K562 (cell line): ENCODE results near the gene RAPGEFL1. TPM values are rescaled to one million over a fixed set of nuclear protein-coding genes. Genes with fewer than 3 reads are reported as not detected.

Experiments used
- ATAC-seq: fragments of 200-7000 bp; cut with Tn5 transposase; 3 replicates; pipeline ENCODE4 v1.9.1; 2020; ENCODE audit warnings: moderate library complexity
- BruUV-seq: library from RNA; stranded (reverse); fragments of 400-500 nt; replicated peaks from 2 replicates; lab custom pipeline; 2021; lab: Mats Ljungman, UMichigan
- CTCF ChIA-PET: fragments of 300-600 bp; formaldehyde crosslinking; extraction: SDS; loops from one replicate; lab custom pipeline; 2021; ENCODE audit warnings: low intra/inter-chr PET ratio; lab: Yijun Ruan, JAX
- POLR2A ChIA-PET: fragments of 300-600, 350-650 bp; sonication (Branson Sonifier 250); formaldehyde crosslinking; extraction: SDS; loops from one replicate; lab custom pipeline; 2021; ENCODE audit warnings: antibody characterized with exemption, inconsistent platforms; lab: Yijun Ruan, JAX
- DNase-seq, 4 experiments: peaks; one replicate each; pipeline versions ENCODE4 v3.0.0 to v3.0.0-alpha.2; 2011 to 2018; ENCODE audit warnings: low spot score in 3 of 4, mixed read lengths in 3 of 4; ENCODE audit errors: extremely low read depth in 1 of 4
- FAIRE-seq: peaks from 2 replicates; lab custom pipeline; 2011; peaks lifted over from hg19 to GRCh38; lab: Jason Lieb, UNC
- H2AFZ ChIP-seq: 2 replicates; pipeline ENCODE4 v1.6.0; 2011; ENCODE audit warnings: low read depth, low read length, control low read depth, inconsistent platforms
- H3K27ac ChIP-seq: fragments of 200-600 bp; 3 replicates; pipeline ENCODE4 v1.8.0; 2011; ENCODE audit warnings: low read depth, mild to moderate bottlenecking, control low read depth, inconsistent platforms, low read length, moderate library complexity, mixed read lengths; ENCODE audit errors: extremely low read depth
- H3K27me3 ChIP-seq, 2 experiments: fragments of 300-600 bp in 1 of 2; 2 replicates in 1 of 2; 3 replicates in 1 of 2; pipeline versions ENCODE4 v1.6.0 to v1.8.0; 2011; ENCODE audit warnings: inconsistent platforms in 2 of 2, low read length in 2 of 2, mild to moderate bottlenecking in 1 of 2, mixed read lengths in 1 of 2, moderate library complexity in 1 of 2; ENCODE audit not compliant: control insufficient read depth in 2 of 2, insufficient read depth in 2 of 2
- H3K36me3 ChIP-seq: fragments of 300-600 bp; 3 replicates; pipeline ENCODE4 v1.8.0; 2011; ENCODE audit warnings: mild to moderate bottlenecking, low read length, inconsistent platforms; ENCODE audit not compliant: control insufficient read depth, insufficient read depth
- H3K4me1 ChIP-seq, 2 experiments: fragments of 200-600 bp in 1 of 2; replicated peaks in 1 of 2; 2 replicates in 1 of 2; 3 replicates in 1 of 2; pipeline versions ENCODE4 v1.5.1 to v1.8.0; 2011; ENCODE audit warnings: inconsistent platforms in 2 of 2, low read length in 2 of 2, mild to moderate bottlenecking in 1 of 2, mixed read lengths in 1 of 2, moderate library complexity in 1 of 2; ENCODE audit not compliant: control insufficient read depth in 2 of 2, insufficient read depth in 2 of 2
- H3K4me2 ChIP-seq: 2 replicates; pipeline ENCODE4 v1.6.1; 2011; ENCODE audit warnings: low read length, control low read depth, inconsistent platforms, mixed read lengths; ENCODE audit not compliant: insufficient read depth
- H3K4me3 ChIP-seq: fragments of 200-600 bp; sonication (generic), shearing (Covaris generic); 2 replicates; pipeline ENCODE4 v1.5.1; 2016; ENCODE audit warnings: control low read depth, inconsistent platforms
- H3K79me2 ChIP-seq: fragments of 200-600 bp; 3 replicates; pipeline ENCODE4 v1.8.0; 2011; ENCODE audit warnings: low read length, inconsistent platforms; ENCODE audit not compliant: control insufficient read depth, insufficient read depth
- H3K9ac ChIP-seq, 2 experiments: 2 replicates each; pipeline versions ENCODE4 v1.6.0 to v1.6.1; 2011; ENCODE audit warnings: low read depth in 2 of 2, low read length in 2 of 2, control low read depth in 1 of 2, inconsistent platforms in 1 of 2, mild to moderate bottlenecking in 1 of 2, mixed read lengths in 1 of 2; ENCODE audit not compliant: insufficient read depth in 1 of 2
- H3K9me1 ChIP-seq: one replicate; pipeline ENCODE4 v1.6.0; 2011; ENCODE audit warnings: inconsistent platforms, mild to moderate bottlenecking, low read length, moderate library complexity; ENCODE audit not compliant: control insufficient read depth, insufficient read depth
- H3K9me3 ChIP-seq: replicated peaks from 2 replicates; pipeline ENCODE4 v1.5.1; 2011; ENCODE audit warnings: low read depth, low read length, inconsistent platforms; ENCODE audit not compliant: control insufficient read depth, insufficient read depth
- H4K20me1 ChIP-seq: replicated peaks from 2 replicates; pipeline ENCODE4 v1.6.1; 2011; ENCODE audit warnings: low read length, inconsistent platforms, mixed read lengths; ENCODE audit not compliant: control insufficient read depth, insufficient read depth
- ATF3 ChIP-seq, 2 experiments: fragments of 450-650 bp in 1 of 2; sonication (generic) in 1 of 2; formaldehyde crosslinking in 1 of 2; IDR thresholded peaks in 1 of 2; conservative IDR thresholded peaks in 1 of 2; 2 replicates each; pipeline versions ENCODE4 v1.6.1 to v1.8.1; 2016 to 2023; ENCODE audit warnings: mild to moderate bottlenecking in 2 of 2, moderate library complexity in 2 of 2, inconsistent platforms in 1 of 2, missing genetic modification reagents in 1 of 2
- CBX2 ChIP-seq: fragments of 200-600 bp; sonication (generic); IDR thresholded peaks from one replicate; pipeline ENCODE4 v1.6.1; 2012; ENCODE audit warnings: mild to moderate bottlenecking, low read length, inconsistent platforms; ENCODE audit not compliant: insufficient read depth, poor library complexity, severe bottlenecking
- NR2C2 ChIP-seq, 2 experiments: fragments of 200-800 bp in 1 of 2; sonication (Bioruptor generic) in 1 of 2; sonication (generic) in 1 of 2; formaldehyde crosslinking in 1 of 2; IDR thresholded peaks; 2 replicates each; pipeline versions ENCODE4 v1.6.1 to v1.8.0; 2016 to 2022; ENCODE audit warnings: mild to moderate bottlenecking in 1 of 2, missing compliant biosample characterization in 1 of 2, missing genetic modification characterization in 1 of 2, missing genetic modification reagents in 1 of 2
- PHF20 ChIP-seq: fragments of 450-650 bp; IDR thresholded peaks from 2 replicates; pipeline ENCODE4 v1.6.1; 2018; ENCODE audit not compliant: partially characterized antibody
- PTTG1 ChIP-seq: fragments of 450-650 bp; IDR thresholded peaks from 2 replicates; pipeline ENCODE4 v1.6.1; 2016; ENCODE audit warnings: low read depth, mild to moderate bottlenecking, missing genetic modification characterization, missing compliant biosample characterization
- RFX5 ChIP-seq: IDR thresholded peaks from 2 replicates; pipeline ENCODE4 v1.6.1; 2011; ENCODE audit warnings: low read depth, mild to moderate bottlenecking, improper control_type of control experiment, low read length
- SMARCB1 ChIP-seq: IDR thresholded peaks from 2 replicates; pipeline ENCODE4 v1.6.1; 2011; ENCODE audit warnings: improper control_type of control experiment, low read depth; ENCODE audit not compliant: insufficient read length
- STAG1 ChIP-seq: sonication (generic); formaldehyde crosslinking; IDR thresholded peaks from 2 replicates; pipeline ENCODE4 v1.5.0; 2020; ENCODE audit warnings: missing genetic modification reagents, borderline replicate concordance
- ZNF239 ChIP-seq: fragments of 250-450 bp; sonication (Bioruptor Pico); IDR thresholded peaks from 2 replicates; pipeline ENCODE4 v1.4.0; 2020; ENCODE audit warnings: mild to moderate bottlenecking
- ZNF79 ChIP-seq: fragments of 250-450 bp; sonication (Bioruptor Pico); IDR thresholded peaks from 2 replicates; pipeline ENCODE4 v1.4.0; 2020; ENCODE audit warnings: low read depth, mild to moderate bottlenecking, moderate library complexity
- WGBS: fragments of 100-300 bp; shearing (Covaris generic); methylation state at CpG from one replicate; pipeline ENCODE4 v1.1.6; 2016; ENCODE audit warnings: low coverage, mixed read lengths; ENCODE audit not compliant: insufficient coverage; ENCODE audit errors: missing lambda C conversion rate; 5-methylcytosine and 5-hydroxymethylcytosine counted together
- in situ Hi-C: fragments of 300-500 bp; cut with MboI; formaldehyde crosslinking; loops from 4 replicates; pipeline ENCODE4 v1.15.0; 2018; ENCODE audit warnings: inconsistent platforms, mixed read lengths
- intact Hi-C: fragments of 100-400 bp; cut with micrococcal nuclease; formaldehyde crosslinking; loops from 2 replicates; pipeline ENCODE4 v1.14.2; 2022
- polyA plus RNA-seq, 8 experiments: library from polyadenylated mRNA; depleted of rRNA in 4 of 8; stranded (reverse) in 5 of 8; unstranded in 3 of 8; fragments of >200 nt; fragmentation: Nextera tagmentation in 2 of 8; fragmentation: Illumina TruSeq in 1 of 8; extraction: Ambion mirVana in 2 of 8; extraction: Trizol in 1 of 8; gene quantifications; 2 replicates each; pipeline versions ENCODE4 v1.2.1 to v1.2.3, GENCODE V29; 2011 to 2014; ENCODE audit warnings: inconsistent platforms in 1 of 8, missing spikeins in 1 of 8
- total RNA-seq, 7 experiments: library from RNA; depleted of rRNA in 6 of 7; stranded (reverse); fragments of >200 nt in 6 of 7; fragmentation: Illumina TruSeq in 2 of 7; extraction: Trizol in 2 of 7; gene quantifications; 2 replicates each; pipeline versions ENCODE4 v1.2.1 to v1.2.3, GENCODE V29; 2011 to 2021; ENCODE audit warnings: low replicate concordance in 1 of 7
- TF ChIP-seq, protein P1 (sequence below): fragments of 450-650 bp; formaldehyde crosslinking; conservative IDR thresholded peaks from 2 replicates; pipeline ENCODE4 v1.4.0; 2022; ENCODE audit warnings: mild to moderate bottlenecking, missing genetic modification characterization
- TF ChIP-seq, protein P2 (sequence below): fragments of 250-450 bp; sonication (Bioruptor Pico); IDR thresholded peaks from 2 replicates; pipeline ENCODE4 v1.5.1; 2021; ENCODE audit warnings: mild to moderate bottlenecking
- TF ChIP-seq, protein P3 (sequence below): fragments of 250-450 bp; sonication (Bioruptor Pico); IDR thresholded peaks from 2 replicates; pipeline ENCODE4 v1.8.0; 2022; ENCODE audit warnings: inconsistent platforms, mild to moderate bottlenecking, moderate library complexity, borderline replicate concordance
- TF ChIP-seq, protein P4 (sequence below): fragments of 450-650 bp; formaldehyde crosslinking; IDR thresholded peaks from 2 replicates; pipeline ENCODE4 v1.4.0; 2020; ENCODE audit warnings: mild to moderate bottlenecking, moderate library complexity

RAPGEFL1 gene
- total and polyA plus RNA-seq, 9 of the 15 experiments (the other 6 are each of a cell fraction or from before 2014, with no cell fraction given): 0.18 to 4.1 (median 2.1) TPM

- CTCF ChIA-PET: no interaction called here
- peaks cover 23% of the 10 kb centered on the region for H3K79me2 ChIP-seq
- POLR2A ChIA-PET: interaction anchor here (1.5 kb wide), 1 partner anchor 9 kb away, joined by 8 read pairs; the partner anchor contains the start of gene CASC3
- TF ChIP-seq, protein P1, sequence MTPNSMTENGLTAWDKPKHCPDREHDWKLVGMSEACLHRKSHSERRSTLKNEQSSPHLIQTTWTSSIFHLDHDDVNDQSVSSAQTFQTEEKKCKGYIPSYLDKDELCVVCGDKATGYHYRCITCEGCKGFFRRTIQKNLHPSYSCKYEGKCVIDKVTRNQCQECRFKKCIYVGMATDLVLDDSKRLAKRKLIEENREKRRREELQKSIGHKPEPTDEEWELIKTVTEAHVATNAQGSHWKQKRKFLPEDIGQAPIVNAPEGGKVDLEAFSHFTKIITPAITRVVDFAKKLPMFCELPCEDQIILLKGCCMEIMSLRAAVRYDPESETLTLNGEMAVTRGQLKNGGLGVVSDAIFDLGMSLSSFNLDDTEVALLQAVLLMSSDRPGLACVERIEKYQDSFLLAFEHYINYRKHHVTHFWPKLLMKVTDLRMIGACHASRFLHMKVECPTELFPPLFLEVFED (CRISPR knock-in tag): no peak
- TF ChIP-seq, protein P2, sequence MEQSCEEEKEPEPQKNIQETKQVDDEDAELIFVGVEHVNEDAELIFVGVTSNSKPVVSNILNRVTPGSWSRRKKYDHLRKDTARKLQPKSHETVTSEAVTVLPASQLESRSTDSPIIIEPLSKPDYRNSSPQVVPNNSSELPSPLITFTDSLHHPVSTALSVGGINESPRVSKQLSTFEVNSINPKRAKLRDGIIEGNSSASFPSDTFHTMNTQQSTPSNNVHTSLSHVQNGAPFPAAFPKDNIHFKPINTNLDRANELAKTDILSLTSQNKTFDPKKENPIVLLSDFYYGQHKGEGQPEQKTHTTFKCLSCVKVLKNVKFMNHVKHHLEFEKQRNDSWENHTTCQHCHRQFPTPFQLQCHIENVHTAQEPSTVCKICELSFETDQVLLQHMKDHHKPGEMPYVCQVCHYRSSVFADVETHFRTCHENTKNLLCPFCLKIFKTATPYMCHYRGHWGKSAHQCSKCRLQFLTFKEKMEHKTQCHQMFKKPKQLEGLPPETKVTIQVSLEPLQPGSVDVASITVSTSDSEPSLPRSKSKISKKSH: no peak
- TF ChIP-seq STAG1 (CRISPR knock-in tag) (no peak), PTTG1 (tag) (no peak), ZNF79 (no peak), ATF3 (IDR thresholded peaks at IDR 0.05) (no peak), ATF3 (CRISPR knock-in tag; conservative IDR thresholded peaks at IDR 0.05) (no peak), CBX2 (no peak), NR2C2 (CRISPR knock-in tag; IDR thresholded peaks at IDR 0.05) (no peak), NR2C2 (tag; IDR thresholded peaks at IDR 0.05) (no peak), ZNF239 (CRISPR knock-in tag) (no peak), SMARCB1 (no peak), PHF20 (no peak), RFX5 (no peak)
- TF ChIP-seq, protein P3, sequence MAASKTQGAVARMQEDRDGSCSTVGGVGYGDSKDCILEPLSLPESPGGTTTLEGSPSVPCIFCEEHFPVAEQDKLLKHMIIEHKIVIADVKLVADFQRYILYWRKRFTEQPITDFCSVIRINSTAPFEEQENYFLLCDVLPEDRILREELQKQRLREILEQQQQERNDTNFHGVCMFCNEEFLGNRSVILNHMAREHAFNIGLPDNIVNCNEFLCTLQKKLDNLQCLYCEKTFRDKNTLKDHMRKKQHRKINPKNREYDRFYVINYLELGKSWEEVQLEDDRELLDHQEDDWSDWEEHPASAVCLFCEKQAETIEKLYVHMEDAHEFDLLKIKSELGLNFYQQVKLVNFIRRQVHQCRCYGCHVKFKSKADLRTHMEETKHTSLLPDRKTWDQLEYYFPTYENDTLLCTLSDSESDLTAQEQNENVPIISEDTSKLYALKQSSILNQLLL (CRISPR knock-in tag): no peak
- TF ChIP-seq, protein P4, sequence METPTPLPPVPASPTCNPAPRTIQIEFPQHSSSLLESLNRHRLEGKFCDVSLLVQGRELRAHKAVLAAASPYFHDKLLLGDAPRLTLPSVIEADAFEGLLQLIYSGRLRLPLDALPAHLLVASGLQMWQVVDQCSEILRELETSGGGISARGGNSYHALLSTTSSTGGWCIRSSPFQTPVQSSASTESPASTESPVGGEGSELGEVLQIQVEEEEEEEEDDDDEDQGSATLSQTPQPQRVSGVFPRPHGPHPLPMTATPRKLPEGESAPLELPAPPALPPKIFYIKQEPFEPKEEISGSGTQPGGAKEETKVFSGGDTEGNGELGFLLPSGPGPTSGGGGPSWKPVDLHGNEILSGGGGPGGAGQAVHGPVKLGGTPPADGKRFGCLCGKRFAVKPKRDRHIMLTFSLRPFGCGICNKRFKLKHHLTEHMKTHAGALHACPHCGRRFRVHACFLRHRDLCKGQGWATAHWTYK (CRISPR knock-in tag): no peak
Measured at GRCh38 chr17:40130352-40131042, 46.8 kb upstream of the RAPGEFL1 start.

More at GRCh38 chr17:40130352-40131042, 46.8 kb upstream of the RAPGEFL1 start:
- FAIRE-seq (no peak), ATAC-seq (no peak), DNase-seq (no peak)
- in situ Hi-C loops: no loop called here
- BruUV-seq: no TSS peak
- Histone ChIP-seq H4K20me1 (no peaks in the 10 kb centered on the region), H3K9me1 (no peaks in the 10 kb centered on the region), H3K36me3 (peaks cover 98% of the 10 kb centered on the region), H3K9ac (no peak overlapping the region), H3K4me2 (no peak overlapping the region), H3K4me3 (no peak overlapping the region), H3K9me3 (no peaks in the 10 kb centered on the region), H3K4me1 (no peaks in the 10 kb centered on the region), H3K27ac (no peak overlapping the region), H2AFZ (no peak overlapping the region), H3K27me3 (no peaks in the 10 kb centered on the region)
- 92% methylated on average over 7 of the region's 7 CpGs for WGBS
- intact Hi-C loops: no loop called here
